ENCODE results near the gene TRAF1.

The TRAF1 gene

GRCh38 chr9:120885457-120885856 lies 41.1 kb downstream of the TRAF1 start:
- no peak for DNase-seq

GRCh38 chr9:120883608-120883996 lies 43.0 kb downstream of the TRAF1 start:
- DNase-seq, result no peak

GRCh38 chr9:120882935-120883607 lies 43.5 kb downstream of the TRAF1 start:
- no peak for DNase-seq

- no peak for DNase-seq
These were observed 47.1 kb downstream of the TRAF1 start for GRCh38 chr9:120879446-120879845.

GRCh38 chr9:120878188-120879130 lies 48.1 kb downstream of the TRAF1 start:
- DNase-seq, result peak; percentile 44

- DNase-seq, result peak; percentile 92
These were observed 49.1 kb downstream of the TRAF1 start for GRCh38 chr9:120877276-120878034.

- no peak for DNase-seq
These were observed 49.8 kb downstream of the TRAF1 start, which contains the start of gene PHF19 for GRCh38 chr9:120876842-120877240. Gene PHF19, minus strand, starts transcription at chr9:120877188. Its CDS starts 2,447 bp downstream, at chr9:120874741.

GRCh38 chr9:120875954-120876841 lies 50.4 kb downstream of the TRAF1 start:
- DNase-seq, result peak; percentile 97

GRCh38 chr9:120875643-120875953 lies 51.0 kb downstream of the TRAF1 start:
- DNase-seq, result no peak

GRCh38 chr9:120875195-120875565 lies 51.4 kb downstream of the TRAF1 start:
- DNase-seq, result no peak

- no peak for DNase-seq
These were observed 52.1 kb downstream of the TRAF1 start for GRCh38 chr9:120874226-120875194.

GRCh38 chr9:120873512-120873911 lies 53.1 kb downstream of the TRAF1 start:
- no peak for DNase-seq

- DNase-seq, result no peak
These were observed 53.6 kb downstream of the TRAF1 start for GRCh38 chr9:120872791-120873502.

GRCh38 chr9:120870206-120870605 lies 56.4 kb downstream of the TRAF1 start:
- DNase-seq, result no peak

GRCh38 chr9:120869726-120870125 lies 56.9 kb downstream of the TRAF1 start:
- no peak for DNase-seq

- no peak for DNase-seq
These were observed 57.3 kb downstream of the TRAF1 start for GRCh38 chr9:120869360-120869687.

- DNase-seq, result peak; percentile 99
These were observed 57.8 kb downstream of the TRAF1 start for GRCh38 chr9:120868676-120869359.

- no peak for DNase-seq
These were observed 58.3 kb downstream of the TRAF1 start for GRCh38 chr9:120868339-120868675.

- no peak for DNase-seq
These were observed 58.8 kb downstream of the TRAF1 start for GRCh38 chr9:120867676-120868338.

GRCh38 chr9:120866651-120867050 lies 59.9 kb downstream of the TRAF1 start:
- no peak for DNase-seq
